Natural killer cell (primary cell): ENCODE measurements around the gene INTS15. TPM values are rescaled to one million over a fixed set of nuclear protein-coding genes. Genes with fewer than 3 reads are reported as not detected.
"Not testable (repeated sequence)": the region's sequence is repeated elsewhere in the genome, so short reads cannot be mapped to it uniquely, and the experiment has no call there.

Experiments used
- ATAC-seq, 3 donors: fragments of 150-1000 bp in 2 of 3; fragments of 200-7000 bp in 1 of 3; cut with Tn5 transposase; 1 replicate in 1 of 3; 2 replicates in 2 of 3; pipeline ENCODE4 v1.10.0; 2021; ENCODE audit warnings: mild to moderate bottlenecking in 2 of 3, moderate library complexity in 2 of 3
- DNase-seq, 2 donors: peaks; one replicate each; pipeline versions ENCODE4 v3.0.0 to v3.0.0-alpha.2; 2013 to 2021; ENCODE audit warnings: mixed read lengths in 1 of 2
- H3K27ac ChIP-seq: one replicate; pipeline ENCODE4 v1.5.1; 2013; ENCODE audit warnings: mild to moderate bottlenecking, low read length
- H3K27me3 ChIP-seq: one replicate; pipeline ENCODE4 v1.6.1; 2013; ENCODE audit warnings: low read length; ENCODE audit not compliant: control insufficient read depth, insufficient read depth
- H3K36me3 ChIP-seq: one replicate; pipeline ENCODE4 v1.6.1; 2013; ENCODE audit warnings: low read length; ENCODE audit not compliant: control insufficient read depth, insufficient read depth
- H3K4me1 ChIP-seq: one replicate; pipeline ENCODE4 v1.6.1; 2013; ENCODE audit warnings: low read length; ENCODE audit not compliant: control insufficient read depth, insufficient read depth
- H3K4me3 ChIP-seq: one replicate; pipeline ENCODE4 v1.5.1; 2013; ENCODE audit warnings: low read length
- H3K9me3 ChIP-seq: one replicate; pipeline ENCODE4 v1.6.1; 2013; ENCODE audit warnings: low read length; ENCODE audit not compliant: control insufficient read depth, insufficient read depth
- H3K27ac Mint-ChIP-seq, 2 donors: one replicate each; pipeline ENCODE4 v1.8.0; 2022; ENCODE audit warnings: mild to moderate bottlenecking in 2 of 2, mixed read lengths in 2 of 2, moderate library complexity in 1 of 2
- H3K27me3 Mint-ChIP-seq, 2 donors: one replicate each; pipeline ENCODE4 v1.8.0; 2022; ENCODE audit warnings: low read depth in 2 of 2, mixed read lengths in 2 of 2
- H3K36me3 Mint-ChIP-seq: one replicate; pipeline ENCODE4 v1.8.0; 2022; ENCODE audit warnings: mixed read lengths
- H3K4me1 Mint-ChIP-seq, 2 donors: one replicate each; pipeline ENCODE4 v1.8.0; 2022; ENCODE audit warnings: mixed read lengths in 2 of 2
- H3K4me3 Mint-ChIP-seq: one replicate; pipeline ENCODE4 v1.8.0; 2022; ENCODE audit warnings: mild to moderate bottlenecking, moderate library complexity, mixed read lengths
- H3K9me3 Mint-ChIP-seq, 2 donors: one replicate each; pipeline ENCODE4 v1.8.0; 2022; ENCODE audit warnings: mixed read lengths in 2 of 2
- CTCF ChIP-seq: fragments of 200-600 bp; IDR thresholded peaks from one replicate; pipeline ENCODE4 v1.8.0; 2022; ENCODE audit warnings: antibody characterized with exemption
- WGBS: methylation state at CpG from one replicate; pipeline ENCODE4 v1.1.7; 2013; ENCODE audit warnings: missing lambda C conversion rate; ENCODE audit not compliant: insufficient coverage; 5-methylcytosine and 5-hydroxymethylcytosine counted together
- intact Hi-C: fragments of 100-400 bp; cut with micrococcal nuclease; formaldehyde crosslinking; loops from one replicate; pipeline ENCODE4 v1.14.2; 2022
- total RNA-seq, 4 donors: library from RNA; stranded (reverse); fragments of 120-200 nt in 1 of 4; gene quantifications; one replicate each; pipeline versions ENCODE4 v1.2.3 to v1.2.4, GENCODE V29; 2013 to 2022

INTS15 gene
- total RNA-seq, 3 donors from 2014 or later (not counting 1 experiment from before 2014, with no cell fraction given): 47.5 to 70.1 (median 60.7) TPM

GRCh38 chr7:6634021-6634420, 44.2 kb downstream of the INTS15 start:
- no peaks in the 10 kb centered on the region for H3K36me3 Mint-ChIP-seq
- no peaks in the 10 kb centered on the region for H3K27me3 Mint-ChIP-seq
- no peaks in the 10 kb centered on the region for H3K9me3 Mint-ChIP-seq
- H3K27ac ChIP-seq: no peak overlapping the region
- no peak for ATAC-seq
- H3K4me3 ChIP-seq: no peak overlapping the region
- H3K4me1 ChIP-seq: peaks cover 33% of the 10 kb centered on the region
- H3K4me1 Mint-ChIP-seq: peaks cover 7 to 19% of the 10 kb centered on the region in 2 donors
- H3K27me3 ChIP-seq: no peaks in the 10 kb centered on the region
- no peak for DNase-seq
- no peaks in the 10 kb centered on the region for H3K36me3 ChIP-seq
- no peak overlapping the region for H3K4me3 Mint-ChIP-seq
- no peaks in the 10 kb centered on the region for H3K9me3 ChIP-seq
- no peak overlapping the region for H3K27ac Mint-ChIP-seq
- intact Hi-C loops: no loop called here
- 93% methylated on average over 7 of the region's 8 CpGs for WGBS
- no peak for TF ChIP-seq CTCF

- H3K27me3 ChIP-seq, H3K36me3 ChIP-seq, H3K9me3 ChIP-seq, H3K36me3 Mint-ChIP-seq, H3K27me3 Mint-ChIP-seq, DNase-seq, intact Hi-C loops, H3K9me3 Mint-ChIP-seq, H3K4me3 ChIP-seq, ATAC-seq: not testable (repeated sequence)
- Histone ChIP-seq H3K4me1 (peaks cover 36% of the 10 kb centered on the region), H3K27ac (peak overlapping the region; percentile 1)
- Mint-ChIP-seq H3K4me1 (peaks cover 17 to 29% of the 10 kb centered on the region in 2 donors), H3K27ac (peak overlapping the region in 1 of 2 donors; percentile 27), H3K4me3 (peak overlapping the region; percentile 45)
- WGBS: 72% methylated on average over 4 of the region's 5 CpGs
Observed at GRCh38 chr7:6634971-6635370, 45.1 kb downstream of the INTS15 start.

GRCh38 chr7:6636741-6637543, 47.1 kb downstream of the INTS15 start, which contains the start of gene ZNF316:
TSS of gene ZNF316 (plus strand) at chr7:6637318. CDS start at chr7:6642410, 5,092 bp downstream.
- Histone ChIP-seq H3K27ac (peak within 1 kb of the TSS; percentile 57), H3K27me3 (no peaks in the 10 kb centered on the region), H3K9me3 (no peaks in the 10 kb centered on the region), H3K36me3 (peaks cover 14% of the 10 kb centered on the region), H3K4me3 (peak within 1 kb of the TSS; percentile 52), H3K4me1 (peaks cover 42% of the 10 kb centered on the region)
- Mint-ChIP-seq H3K9me3 (no peaks in the 10 kb centered on the region), H3K36me3 (no peaks in the 10 kb centered on the region), H3K27me3 (no peaks in the 10 kb centered on the region), H3K27ac (peak within 1 kb of the TSS; percentile 56 to 93), H3K4me1 (peaks cover 20 to 40% of the 10 kb centered on the region in 2 donors), H3K4me3 (peak within 1 kb of the TSS; percentile 85)
- ATAC-seq (peak; percentile 69 to 84 (median 77)), DNase-seq (peak; percentile 75 to 79)
- intact Hi-C loops: loop anchor here (1.0 kb wide), 1 partner anchor 48 kb away; no protein-coding TSS in a partner anchor
- TF ChIP-seq CTCF: no peak
- 1% methylated on average over 104 of the region's 104 CpGs for WGBS

- Mint-ChIP-seq H3K27ac (peak overlapping the region; percentile 56 to 93), H3K4me1 (peaks cover 20 to 44% of the 10 kb centered on the region in 2 donors), H3K9me3 (no peaks in the 10 kb centered on the region), H3K4me3 (peak overlapping the region; percentile 85), H3K27me3 (no peaks in the 10 kb centered on the region), H3K36me3 (no peaks in the 10 kb centered on the region)
- Histone ChIP-seq H3K27me3 (no peaks in the 10 kb centered on the region), H3K4me1 (peaks cover 42% of the 10 kb centered on the region), H3K27ac (peak overlapping the region; percentile 57), H3K4me3 (peak overlapping the region; percentile 52), H3K9me3 (no peaks in the 10 kb centered on the region), H3K36me3 (peaks cover 18% of the 10 kb centered on the region)
- DNase-seq: peak; percentile 60 to 75
- intact Hi-C loops: loop anchor here (1.0 kb wide), 1 partner anchor 48 kb away; no protein-coding TSS in a partner anchor
- peak; percentile 81 to 85 (median 81) for ATAC-seq
- peak; percentile 26 for TF ChIP-seq CTCF
- WGBS: under 1% methylated on average over 60 of the region's 60 CpGs
Observed at GRCh38 chr7:6637544-6638229, 47.9 kb downstream of the INTS15 start.
